Esophagus (tissue), 2 donors: Measurements from ENCODE around the gene NRXN3. TPM values are rescaled to one million over a fixed set of nuclear protein-coding genes. Genes with fewer than 3 reads are reported as not detected.

Source experiments
- H3K27ac ChIP-seq, 2 donors: one replicate each; pipeline ENCODE4 v1.5.1; 2013; ENCODE audit warnings: low read depth in 2 of 2, mild to moderate bottlenecking in 2 of 2, inconsistent platforms in 1 of 2, low read length in 1 of 2, moderate library complexity in 1 of 2
- H3K27me3 ChIP-seq, 2 donors: one replicate each; pipeline ENCODE4 v1.6.1; 2013; ENCODE audit warnings: low read length in 2 of 2, control low read depth in 1 of 2, mild to moderate bottlenecking in 1 of 2; ENCODE audit not compliant: insufficient read depth in 2 of 2, control insufficient read depth in 1 of 2
- H3K36me3 ChIP-seq, 2 donors: one replicate each; pipeline ENCODE4 v1.6.1; 2013; ENCODE audit warnings: low read length in 1 of 2; ENCODE audit not compliant: control insufficient read depth in 2 of 2, insufficient read depth in 2 of 2
- H3K4me1 ChIP-seq, 2 donors: one replicate each; pipeline ENCODE4 v1.6.1; 2013; ENCODE audit warnings: low read length in 1 of 2; ENCODE audit not compliant: control insufficient read depth in 2 of 2, insufficient read depth in 2 of 2
- H3K4me3 ChIP-seq, 2 donors: one replicate each; pipeline ENCODE4 v1.5.1; 2013; ENCODE audit warnings: low read length in 2 of 2, mild to moderate bottlenecking in 2 of 2, low read depth in 1 of 2, moderate library complexity in 1 of 2
- H3K9me3 ChIP-seq, 2 donors: one replicate each; pipeline ENCODE4 v1.6.1; 2013; ENCODE audit warnings: mild to moderate bottlenecking in 2 of 2, low read depth in 1 of 2, low read length in 1 of 2, moderate library complexity in 1 of 2; ENCODE audit not compliant: control insufficient read depth in 2 of 2, insufficient read depth in 1 of 2
- WGBS, 2 donors: extraction: QIAGEN DNeasy Blood & Tissue Kit; methylation state at CpG; one replicate each; pipeline ENCODE4 v1.1.7; 2013; 5-methylcytosine and 5-hydroxymethylcytosine counted together
- polyA plus RNA-seq, 2 donors: library from polyadenylated mRNA; stranded (reverse); fragments of 200-250 nt; gene quantifications; one replicate each; pipeline ENCODE4 v1.2.3, GENCODE V29; 2013
- donor health status: healthy with polysubstance abuse.
- donor health status: Bipolar disorder and iron deficiency.

The NRXN3 gene
- polyA plus RNA-seq, 2 donors: 1.7 to 2.2 TPM

- no peaks in the 10 kb centered on the region for H3K9me3 ChIP-seq
- no peaks in the 10 kb centered on the region for H3K4me1 ChIP-seq
- no peak overlapping the region for H3K4me3 ChIP-seq
Measured at GRCh38 chr14:79701371-79701770, 1531.2 kb downstream of the NRXN3 start.

GRCh38 chr14:79702197-79702596 is 1532.0 kb downstream of the NRXN3 start:
- no peaks in the 10 kb centered on the region for H3K9me3 ChIP-seq
- no peak overlapping the region for H3K4me3 ChIP-seq
- no peaks in the 10 kb centered on the region for H3K36me3 ChIP-seq
- no peak overlapping the region for H3K27ac ChIP-seq
- 84% methylated on average over 1 of the region's 1 CpG for WGBS, 2 donors
- no peaks in the 10 kb centered on the region for H3K27me3 ChIP-seq
- H3K4me1 ChIP-seq: no peaks in the 10 kb centered on the region

More at GRCh38 chr14:79701371-79701770, 1531.2 kb downstream of the NRXN3 start:
- no peaks in the 10 kb centered on the region for H3K27me3 ChIP-seq
- H3K27ac ChIP-seq: no peak overlapping the region
- no peaks in the 10 kb centered on the region for H3K36me3 ChIP-seq

- no peak overlapping the region for H3K4me3 ChIP-seq
- 94 to 96% methylated on average over 7 of the region's 7 CpGs for WGBS, 2 donors
- no peak overlapping the region for H3K27ac ChIP-seq
- no peaks in the 10 kb centered on the region for H3K27me3 ChIP-seq
- H3K9me3 ChIP-seq: no peaks in the 10 kb centered on the region
- no peaks in the 10 kb centered on the region for H3K4me1 ChIP-seq
- no peaks in the 10 kb centered on the region for H3K36me3 ChIP-seq
Measured at GRCh38 chr14:79703209-79703608, 1533.0 kb downstream of the NRXN3 start.

GRCh38 chr14:79704041-79704807 is 1534.1 kb downstream of the NRXN3 start:
- H3K27me3 ChIP-seq: no peaks in the 10 kb centered on the region
- WGBS, 2 donors: 40 to 53% methylated on average over 6 of the region's 6 CpGs

GRCh38 chr14:79705126-79705894 is 1535.1 kb downstream of the NRXN3 start:
- no peak overlapping the region for H3K27ac ChIP-seq
- no peaks in the 10 kb centered on the region for H3K27me3 ChIP-seq
- no peak overlapping the region for H3K4me3 ChIP-seq
- H3K9me3 ChIP-seq: no peaks in the 10 kb centered on the region
- no peaks in the 10 kb centered on the region for H3K36me3 ChIP-seq
- no peaks in the 10 kb centered on the region for H3K4me1 ChIP-seq
- WGBS, 2 donors: 75 to 86% methylated on average over 11 of the region's 11 CpGs

More at GRCh38 chr14:79704041-79704807, 1534.1 kb downstream of the NRXN3 start:
- Histone ChIP-seq H3K4me1 (no peaks in the 10 kb centered on the region), H3K9me3 (no peaks in the 10 kb centered on the region), H3K27ac (no peak overlapping the region), H3K36me3 (no peaks in the 10 kb centered on the region), H3K4me3 (no peak overlapping the region)

- no peaks in the 10 kb centered on the region for H3K4me1 ChIP-seq
- no peak overlapping the region for H3K4me3 ChIP-seq
- WGBS, 2 donors: 46 to 71% methylated on average over 2 of the region's 2 CpGs
- H3K36me3 ChIP-seq: no peaks in the 10 kb centered on the region
- no peaks in the 10 kb centered on the region for H3K27me3 ChIP-seq
- H3K27ac ChIP-seq: no peak overlapping the region
- no peaks in the 10 kb centered on the region for H3K9me3 ChIP-seq
Measured at GRCh38 chr14:79706382-79706781, 1536.2 kb downstream of the NRXN3 start.

- no peaks in the 10 kb centered on the region for H3K9me3 ChIP-seq
- H3K27me3 ChIP-seq: no peaks in the 10 kb centered on the region
- H3K36me3 ChIP-seq: no peaks in the 10 kb centered on the region
- no peak overlapping the region for H3K27ac ChIP-seq
- no peak overlapping the region for H3K4me3 ChIP-seq
- WGBS, 2 donors: 70 to 71% methylated on average over 9 of the region's 9 CpGs
- no peaks in the 10 kb centered on the region for H3K4me1 ChIP-seq
Measured at GRCh38 chr14:79708426-79709388, 1538.5 kb downstream of the NRXN3 start.

- WGBS, 2 donors: 69 to 83% methylated on average over 3 of the region's 3 CpGs
- H3K9me3 ChIP-seq: no peaks in the 10 kb centered on the region
- no peaks in the 10 kb centered on the region for H3K4me1 ChIP-seq
- H3K36me3 ChIP-seq: no peaks in the 10 kb centered on the region
- H3K4me3 ChIP-seq: no peak overlapping the region
- H3K27ac ChIP-seq: no peak overlapping the region
- no peaks in the 10 kb centered on the region for H3K27me3 ChIP-seq
Measured at GRCh38 chr14:79709573-79709972, 1539.4 kb downstream of the NRXN3 start.

- Histone ChIP-seq H3K4me1 (no peaks in the 10 kb centered on the region), H3K4me3 (no peak overlapping the region), H3K9me3 (no peaks in the 10 kb centered on the region), H3K27ac (peak overlapping the region in 1 of 2 donors; percentile 41), H3K27me3 (no peaks in the 10 kb centered on the region), H3K36me3 (no peaks in the 10 kb centered on the region)
- WGBS, 2 donors: 46 to 62% methylated on average over 11 of the region's 11 CpGs
Measured at GRCh38 chr14:79712302-79712950, 1542.3 kb downstream of the NRXN3 start.
